ENCODE results near the gene ANKRD10.

GRCh38 chr13:110953833-110954532 is 39.1 kb upstream of the ANKRD10 start:
- TF ChIP-seq POLR2A (IDR thresholded peaks at IDR 0.05) (no peak), CTCF (IDR thresholded peaks at IDR 0.05) (no peak), POLR2AphosphoS5 (IDR thresholded peaks at IDR 0.05) (no peak), EP300 (IDR thresholded peaks at IDR 0.05) (no peak)
